KMS-11 (cell line): ENCODE results near the gene SERPINA5.

ENCODE experiments used
- H2AFZ ChIP-seq: fragments of 200-600 bp; sonication (generic); 2 replicates; pipeline ENCODE4 v1.6.1; 2016; ENCODE audit warnings: antibody characterized with exemption, mixed run types, low read depth
- H3K27ac ChIP-seq: fragments of 200-600 bp; sonication (generic); 2 replicates; pipeline ENCODE4 v1.6.1; 2016; ENCODE audit warnings: mild to moderate bottlenecking, mixed run types
- H3K27me3 ChIP-seq: fragments of 200-600 bp; sonication (generic); 2 replicates; pipeline ENCODE4 v1.6.1; 2017; ENCODE audit warnings: mild to moderate bottlenecking, low read depth, mixed run types, moderate library complexity; ENCODE audit not compliant: insufficient read depth
- H3K36me3 ChIP-seq: fragments of 200-600 bp; sonication (generic); 2 replicates; pipeline ENCODE4 v1.6.1; 2017; ENCODE audit warnings: mild to moderate bottlenecking, mixed run types; ENCODE audit not compliant: insufficient read depth
- H3K4me1 ChIP-seq: fragments of 200-600 bp; sonication (generic); 2 replicates; pipeline ENCODE4 v1.6.1; 2016; ENCODE audit warnings: mild to moderate bottlenecking, low read depth, mixed run types; ENCODE audit not compliant: poor library complexity, severe bottlenecking
- H3K4me2 ChIP-seq: fragments of 200-600 bp; sonication (generic); 2 replicates; pipeline ENCODE4 v1.7.0; 2016; ENCODE audit warnings: mild to moderate bottlenecking, mixed run types
- H3K4me3 ChIP-seq: fragments of 200-600 bp; sonication (generic); IDR thresholded peaks from 2 replicates; pipeline ENCODE4 v1.6.1; 2017; ENCODE audit warnings: low read depth, low read length, mixed read lengths; ENCODE audit not compliant: insufficient read depth
- H3K79me2 ChIP-seq: fragments of 200-600 bp; sonication (generic); 2 replicates; pipeline ENCODE4 v1.6.1; 2016; ENCODE audit warnings: low read depth, mixed run types; ENCODE audit not compliant: insufficient read depth
- H3K9ac ChIP-seq: fragments of 200-600 bp; sonication (generic); 2 replicates; pipeline ENCODE4 v1.6.1; 2016; ENCODE audit warnings: mild to moderate bottlenecking, mixed run types
- H4K20me1 ChIP-seq: fragments of 200-600 bp; sonication (generic); 2 replicates; pipeline ENCODE4 v1.6.1; 2016; ENCODE audit warnings: mild to moderate bottlenecking, mixed run types; ENCODE audit not compliant: insufficient read depth
- TF ChIP-seq, protein P1 (sequence below): fragments of 200-600 bp; sonication (generic); conservative IDR thresholded peaks from 2 replicates; pipeline ENCODE4 v1.6.1; 2017; ENCODE audit warnings: low read depth, mild to moderate bottlenecking, antibody characterized with exemption, low read length, moderate library complexity, mixed read lengths

Gene SERPINA5

DNA sequence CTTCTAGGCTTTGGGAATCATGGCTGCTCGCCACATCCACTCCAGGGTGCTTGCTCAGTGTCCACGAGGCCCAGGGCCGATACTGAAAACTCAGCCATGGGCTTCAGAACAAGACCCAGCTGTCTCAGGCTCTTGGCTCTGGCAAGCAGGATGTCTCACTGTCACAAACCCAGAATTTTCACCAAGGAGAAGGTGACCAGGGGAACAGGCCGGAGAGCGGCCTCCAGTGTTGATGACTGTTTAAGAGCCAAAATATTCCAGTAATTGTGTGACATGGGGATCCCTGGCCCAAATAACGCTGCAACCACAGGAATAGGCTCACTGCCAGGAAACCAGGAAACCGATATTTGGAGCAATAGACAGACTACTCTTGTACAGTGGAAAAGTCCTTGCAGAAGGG lies 9.8 kb upstream of the SERPINA5 start:
- H3K4me2 ChIP-seq: no peak overlapping the region
- no peaks in the 10 kb centered on the region for H4K20me1 ChIP-seq
- H2AFZ ChIP-seq: no peak overlapping the region
- H3K27ac ChIP-seq: no peak overlapping the region
- H3K4me1 ChIP-seq: no peaks in the 10 kb centered on the region
- no peak overlapping the region for H3K4me3 ChIP-seq
- H3K36me3 ChIP-seq: no peaks in the 10 kb centered on the region
- H3K27me3 ChIP-seq: no peaks in the 10 kb centered on the region
- no peaks in the 10 kb centered on the region for H3K79me2 ChIP-seq
- TF ChIP-seq, protein P1, sequence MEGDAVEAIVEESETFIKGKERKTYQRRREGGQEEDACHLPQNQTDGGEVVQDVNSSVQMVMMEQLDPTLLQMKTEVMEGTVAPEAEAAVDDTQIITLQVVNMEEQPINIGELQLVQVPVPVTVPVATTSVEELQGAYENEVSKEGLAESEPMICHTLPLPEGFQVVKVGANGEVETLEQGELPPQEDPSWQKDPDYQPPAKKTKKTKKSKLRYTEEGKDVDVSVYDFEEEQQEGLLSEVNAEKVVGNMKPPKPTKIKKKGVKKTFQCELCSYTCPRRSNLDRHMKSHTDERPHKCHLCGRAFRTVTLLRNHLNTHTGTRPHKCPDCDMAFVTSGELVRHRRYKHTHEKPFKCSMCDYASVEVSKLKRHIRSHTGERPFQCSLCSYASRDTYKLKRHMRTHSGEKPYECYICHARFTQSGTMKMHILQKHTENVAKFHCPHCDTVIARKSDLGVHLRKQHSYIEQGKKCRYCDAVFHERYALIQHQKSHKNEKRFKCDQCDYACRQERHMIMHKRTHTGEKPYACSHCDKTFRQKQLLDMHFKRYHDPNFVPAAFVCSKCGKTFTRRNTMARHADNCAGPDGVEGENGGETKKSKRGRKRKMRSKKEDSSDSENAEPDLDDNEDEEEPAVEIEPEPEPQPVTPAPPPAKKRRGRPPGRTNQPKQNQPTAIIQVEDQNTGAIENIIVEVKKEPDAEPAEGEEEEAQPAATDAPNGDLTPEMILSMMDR: no peak
- H3K9ac ChIP-seq: no peak overlapping the region

DNA sequence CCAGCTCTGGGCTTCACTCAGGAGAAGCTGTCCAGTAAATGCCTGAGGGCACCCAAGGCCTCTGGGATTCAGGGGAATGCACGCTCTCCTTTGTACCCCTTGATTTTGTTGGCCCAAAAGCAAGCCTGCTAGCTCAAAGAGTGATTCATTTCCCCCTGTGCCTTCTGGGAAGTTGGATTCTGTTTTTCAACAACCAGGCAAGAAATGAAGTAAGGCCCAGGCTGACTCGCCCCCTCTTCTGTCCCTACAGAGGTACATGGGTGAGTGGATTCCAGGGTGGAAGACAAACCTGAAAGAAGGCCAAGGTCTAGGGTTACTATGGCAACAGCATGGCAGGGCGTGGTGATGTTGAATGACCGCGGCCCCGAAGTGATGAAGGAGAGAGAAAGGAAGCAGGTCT lies 9.3 kb upstream of the SERPINA5 start:
- Histone ChIP-seq H3K27me3 (no peaks in the 10 kb centered on the region), H2AFZ (no peak overlapping the region), H3K4me1 (no peaks in the 10 kb centered on the region), H4K20me1 (no peaks in the 10 kb centered on the region), H3K4me3 (no peak overlapping the region), H3K79me2 (no peaks in the 10 kb centered on the region), H3K36me3 (no peaks in the 10 kb centered on the region), H3K4me2 (no peak overlapping the region), H3K27ac (no peak overlapping the region), H3K9ac (no peak overlapping the region)
- TF ChIP-seq, protein P1: no peak

DNA sequence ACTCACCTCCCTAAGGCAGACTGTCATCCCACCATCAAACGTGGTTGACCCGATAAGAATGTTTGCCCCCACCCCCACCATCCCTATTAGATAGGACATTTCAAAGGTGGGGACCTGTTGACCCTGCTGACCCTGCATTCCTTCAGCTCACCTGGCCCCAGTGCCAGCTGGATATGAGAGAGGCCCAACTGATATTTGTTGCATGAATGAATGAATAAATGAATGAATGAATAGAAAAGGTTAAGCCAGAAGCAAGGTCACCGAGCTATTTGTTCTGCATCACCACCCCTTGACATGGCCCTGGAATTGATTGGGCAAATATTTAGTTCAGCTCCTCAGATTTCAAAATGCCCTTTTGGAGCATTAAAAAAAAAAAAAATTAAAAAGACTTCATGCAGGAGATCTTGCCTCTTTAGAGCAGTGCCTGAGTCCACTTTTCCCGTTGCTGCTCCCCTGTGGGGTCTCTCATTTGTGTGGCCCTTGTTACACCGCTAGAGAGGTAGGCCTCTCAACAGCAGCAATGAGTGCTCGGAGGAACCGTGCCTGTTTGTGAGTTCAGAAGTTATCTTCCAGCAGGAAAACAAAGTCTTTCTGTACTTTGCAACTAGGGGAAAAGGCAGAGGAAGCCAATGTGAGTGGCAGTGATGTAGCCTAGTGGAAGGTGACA lies 8.5 kb upstream of the SERPINA5 start:
- no peak overlapping the region for H3K4me3 ChIP-seq
- TF ChIP-seq, protein P1: no peak
- H3K79me2 ChIP-seq: no peaks in the 10 kb centered on the region

DNA sequence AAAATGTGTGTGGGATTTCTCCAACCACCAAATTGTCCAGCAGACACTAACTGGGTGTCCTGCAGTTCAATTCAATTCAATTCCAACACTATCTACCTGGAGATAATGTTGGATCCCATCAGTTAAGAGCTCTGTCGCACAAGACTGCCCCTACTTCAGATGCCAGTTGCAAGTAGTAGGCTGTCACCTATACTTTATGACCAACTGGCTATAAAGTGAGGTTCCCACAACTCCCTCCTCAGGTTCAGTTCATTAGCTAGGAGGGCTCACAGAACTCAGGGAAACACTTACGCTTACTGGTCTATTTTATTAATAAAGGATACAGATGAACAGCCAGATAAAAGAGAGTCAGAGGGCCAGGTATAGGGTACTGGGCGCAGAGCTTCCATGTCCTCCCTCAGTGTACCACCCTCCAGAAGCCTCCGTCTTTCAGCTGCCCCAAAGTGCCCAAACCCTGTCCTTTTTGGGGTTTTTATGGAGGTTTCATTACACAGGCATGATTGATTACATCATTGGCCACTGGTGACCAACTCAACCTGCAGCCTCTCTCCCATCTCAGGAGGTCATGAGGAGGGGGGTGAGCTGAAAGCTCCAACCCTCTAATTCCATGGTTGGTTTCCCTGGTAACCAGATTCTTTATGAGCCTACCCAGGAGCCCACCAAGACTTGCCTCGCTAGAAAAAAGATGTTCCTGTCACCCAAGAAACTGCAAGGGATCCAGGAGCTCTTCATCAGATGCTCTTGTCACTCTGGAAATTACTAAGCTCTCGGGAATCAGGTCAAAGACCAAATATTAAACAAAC lies 7.5 kb upstream of the SERPINA5 start:
- Histone ChIP-seq H3K4me3 (no peak overlapping the region), H3K4me1 (no peaks in the 10 kb centered on the region), H2AFZ (no peak overlapping the region), H4K20me1 (no peaks in the 10 kb centered on the region), H3K27ac (no peak overlapping the region), H3K4me2 (no peak overlapping the region), H3K9ac (no peak overlapping the region), H3K27me3 (no peaks in the 10 kb centered on the region), H3K36me3 (no peaks in the 10 kb centered on the region), H3K79me2 (no peaks in the 10 kb centered on the region)
- TF ChIP-seq, protein P1: no peak

More for the DNA sequence above, 8.5 kb upstream of the SERPINA5 start:
- H3K4me1 ChIP-seq: no peaks in the 10 kb centered on the region
- H3K4me2 ChIP-seq: no peak overlapping the region
- no peaks in the 10 kb centered on the region for H4K20me1 ChIP-seq
- H3K27ac ChIP-seq: no peak overlapping the region
- H3K27me3 ChIP-seq: no peaks in the 10 kb centered on the region
- no peak overlapping the region for H2AFZ ChIP-seq
- H3K36me3 ChIP-seq: no peaks in the 10 kb centered on the region
- no peak overlapping the region for H3K9ac ChIP-seq
